Lung (tissue), 12 donors: Measurements from ENCODE around the gene DLG2. TPM values are rescaled to one million over a fixed set of nuclear protein-coding genes. Genes with fewer than 3 reads are reported as not detected.

ENCODE experiments used
- ATAC-seq: fragments of 200-7000 bp; cut with Tn5 transposase; one replicate; pipeline ENCODE4 v1.9.1; 2020; ENCODE audit warnings: moderate number of reproducible peaks; ENCODE audit not compliant: insufficient read depth, low FRiP score
- DNase-seq, 3 donors: peaks; one replicate each; pipeline ENCODE4 v3.0.0-alpha.2; 2013 to 2017
- H3K27ac ChIP-seq, 2 donors: one replicate each; pipeline ENCODE4 v1.5.1; 2013; ENCODE audit warnings: mild to moderate bottlenecking in 2 of 2, moderate library complexity in 2 of 2, control low read depth in 1 of 2, inconsistent platforms in 1 of 2, low read depth in 1 of 2, low read length in 1 of 2
- H3K27me3 ChIP-seq, 3 donors: one replicate each; pipeline ENCODE4 v1.5.1; 2013; ENCODE audit warnings: low read length in 2 of 3; ENCODE audit not compliant: control insufficient read depth in 3 of 3, insufficient read depth in 3 of 3
- H3K36me3 ChIP-seq, 4 donors: one replicate each; pipeline ENCODE4 v1.5.1; 2013; ENCODE audit warnings: low read length in 4 of 4, mild to moderate bottlenecking in 1 of 4, moderate library complexity in 1 of 4; ENCODE audit not compliant: control insufficient read depth in 4 of 4, insufficient read depth in 4 of 4
- H3K4me1 ChIP-seq, 5 donors: one replicate each; pipeline ENCODE4 v1.5.1; 2013; ENCODE audit warnings: low read length in 5 of 5, mild to moderate bottlenecking in 2 of 5, moderate library complexity in 1 of 5; ENCODE audit not compliant: control insufficient read depth in 5 of 5, insufficient read depth in 5 of 5
- H3K4me3 ChIP-seq: one replicate; pipeline ENCODE4 v1.5.1; 2013; ENCODE audit warnings: mild to moderate bottlenecking, control low read depth, moderate library complexity
- H3K9ac ChIP-seq, 2 donors: one replicate each; pipeline ENCODE4 v1.5.1; 2013; ENCODE audit warnings: low read length in 2 of 2, control low read depth in 1 of 2; ENCODE audit not compliant: insufficient read depth in 1 of 2
- H3K9me3 ChIP-seq, 4 donors: one replicate each; pipeline ENCODE4 v1.5.1; 2013; ENCODE audit warnings: low read length in 3 of 4, mild to moderate bottlenecking in 1 of 4, moderate library complexity in 1 of 4; ENCODE audit not compliant: control insufficient read depth in 4 of 4, insufficient read depth in 3 of 4
- WGBS, 2 donors: extraction: QIAGEN DNeasy Blood & Tissue Kit; methylation state at CpG; one replicate each; pipeline ENCODE4 v1.1.7; 2013; 5-methylcytosine and 5-hydroxymethylcytosine counted together
- polyA plus RNA-seq, 2 donors: library from polyadenylated mRNA; stranded (reverse); fragments of 200-250 nt; gene quantifications; one replicate each; pipeline ENCODE4 v1.2.1, GENCODE V29; 2013
- total RNA-seq, 2 donors: library from RNA; depleted of rRNA in 1 of 2; stranded (reverse); fragments of >200 nt in 1 of 2; gene quantifications; one replicate each; pipeline ENCODE4 v1.2.1, GENCODE V29; 2014 to 2021
- TF ChIP-seq, protein P1 (sequence below): IDR thresholded peaks from 2 replicates; pipeline ENCODE4 v1.5.1; 2012; ENCODE audit warnings: mild to moderate bottlenecking; ENCODE audit errors: control extremely low read depth, extremely low read depth
- donor health status: control.
- donor health status: control.
- donor health status: Bipolar disorder and iron deficiency.
- donor health status: healthy.
- donor health status: DM: yes; HTN: yes; CAD: no.

DLG2 gene
- total and polyA plus RNA-seq, 4 donors: 0.32 to 24.1 (median 5.4) TPM

DNA sequence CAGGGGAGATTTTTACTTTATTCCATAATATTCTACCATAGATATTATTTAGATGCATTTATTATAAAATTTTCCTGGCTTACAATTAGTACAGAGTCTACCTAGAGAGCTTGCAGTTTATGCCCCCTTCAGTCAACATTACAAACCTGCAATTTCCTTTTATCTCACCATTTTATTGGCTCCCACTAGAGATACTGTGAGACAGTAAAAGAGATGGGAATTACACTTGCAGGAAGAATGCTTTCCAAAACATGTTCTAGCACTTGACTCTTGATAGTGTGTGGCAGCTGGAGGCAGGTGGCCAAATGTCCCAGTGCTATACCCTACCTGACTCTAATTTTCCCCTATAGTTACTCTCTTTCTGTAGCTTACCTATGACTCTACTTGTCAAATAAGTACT lies 863.2 kb downstream of the DLG2 start:
- no peak for DNase-seq
- Histone ChIP-seq H3K36me3 (no peaks in the 10 kb centered on the region), H3K27me3 (no peaks in the 10 kb centered on the region), H3K27ac (no peak overlapping the region), H3K4me3 (no peak overlapping the region), H3K9me3 (no peaks in the 10 kb centered on the region), H3K4me1 (no peaks in the 10 kb centered on the region), H3K9ac (no peak overlapping the region)
- TF ChIP-seq, protein P1, sequence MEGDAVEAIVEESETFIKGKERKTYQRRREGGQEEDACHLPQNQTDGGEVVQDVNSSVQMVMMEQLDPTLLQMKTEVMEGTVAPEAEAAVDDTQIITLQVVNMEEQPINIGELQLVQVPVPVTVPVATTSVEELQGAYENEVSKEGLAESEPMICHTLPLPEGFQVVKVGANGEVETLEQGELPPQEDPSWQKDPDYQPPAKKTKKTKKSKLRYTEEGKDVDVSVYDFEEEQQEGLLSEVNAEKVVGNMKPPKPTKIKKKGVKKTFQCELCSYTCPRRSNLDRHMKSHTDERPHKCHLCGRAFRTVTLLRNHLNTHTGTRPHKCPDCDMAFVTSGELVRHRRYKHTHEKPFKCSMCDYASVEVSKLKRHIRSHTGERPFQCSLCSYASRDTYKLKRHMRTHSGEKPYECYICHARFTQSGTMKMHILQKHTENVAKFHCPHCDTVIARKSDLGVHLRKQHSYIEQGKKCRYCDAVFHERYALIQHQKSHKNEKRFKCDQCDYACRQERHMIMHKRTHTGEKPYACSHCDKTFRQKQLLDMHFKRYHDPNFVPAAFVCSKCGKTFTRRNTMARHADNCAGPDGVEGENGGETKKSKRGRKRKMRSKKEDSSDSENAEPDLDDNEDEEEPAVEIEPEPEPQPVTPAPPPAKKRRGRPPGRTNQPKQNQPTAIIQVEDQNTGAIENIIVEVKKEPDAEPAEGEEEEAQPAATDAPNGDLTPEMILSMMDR: no peak
- ATAC-seq: no peak

DNA sequence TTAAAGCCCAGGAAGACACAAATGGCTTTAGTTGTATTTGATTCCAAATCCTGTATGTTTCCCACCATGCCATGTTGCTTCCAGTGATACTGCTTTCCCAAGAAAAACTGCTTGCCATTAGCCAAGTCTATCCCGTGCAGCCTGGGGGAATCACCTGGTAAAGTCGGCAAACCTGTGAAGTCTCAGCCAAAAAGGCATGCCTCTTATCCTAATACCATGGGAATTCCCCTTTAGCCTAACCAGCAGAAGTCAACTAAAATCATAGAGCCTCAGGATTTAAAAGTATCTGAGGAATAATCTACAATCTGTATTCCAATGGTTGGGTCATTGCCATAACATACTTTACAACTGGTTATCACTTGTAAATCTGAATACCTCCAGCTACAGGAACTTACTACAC lies 869.4 kb downstream of the DLG2 start:
- H3K27me3 ChIP-seq: no peaks in the 10 kb centered on the region
- no peaks in the 10 kb centered on the region for H3K36me3 ChIP-seq
- no peaks in the 10 kb centered on the region for H3K4me1 ChIP-seq
- TF ChIP-seq, protein P1: no peak
- no peaks in the 10 kb centered on the region for H3K9me3 ChIP-seq
- no peak overlapping the region for H3K4me3 ChIP-seq
- WGBS, 2 donors: 76 to 90% methylated on average over 2 of the region's 2 CpGs
- no peak overlapping the region for H3K27ac ChIP-seq
- DNase-seq: no peak
- H3K9ac ChIP-seq: no peak overlapping the region
- ATAC-seq: no peak

DNA sequence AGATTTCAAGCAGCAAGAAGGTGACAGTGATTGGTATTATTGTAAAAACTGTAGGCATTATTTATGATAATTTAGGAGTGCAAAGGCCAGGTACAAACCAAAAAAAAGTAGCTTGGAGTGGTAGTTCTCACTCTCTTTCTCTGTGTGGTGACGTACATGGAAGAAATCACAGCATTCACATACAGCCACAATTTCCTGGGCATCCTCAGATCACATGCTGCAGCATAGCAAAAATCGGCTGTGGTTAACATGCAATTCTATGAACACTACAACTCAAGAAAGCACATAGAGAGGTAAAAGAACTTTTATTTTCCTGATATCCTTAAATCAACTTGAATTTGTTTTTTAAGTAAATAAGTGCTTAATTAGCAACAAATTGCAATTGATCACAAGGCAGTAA lies 875.8 kb downstream of the DLG2 start:
- H3K9ac ChIP-seq: no peak overlapping the region
- WGBS, 2 donors: 61 to 62% methylated on average over 2 of the region's 2 CpGs

DNA sequence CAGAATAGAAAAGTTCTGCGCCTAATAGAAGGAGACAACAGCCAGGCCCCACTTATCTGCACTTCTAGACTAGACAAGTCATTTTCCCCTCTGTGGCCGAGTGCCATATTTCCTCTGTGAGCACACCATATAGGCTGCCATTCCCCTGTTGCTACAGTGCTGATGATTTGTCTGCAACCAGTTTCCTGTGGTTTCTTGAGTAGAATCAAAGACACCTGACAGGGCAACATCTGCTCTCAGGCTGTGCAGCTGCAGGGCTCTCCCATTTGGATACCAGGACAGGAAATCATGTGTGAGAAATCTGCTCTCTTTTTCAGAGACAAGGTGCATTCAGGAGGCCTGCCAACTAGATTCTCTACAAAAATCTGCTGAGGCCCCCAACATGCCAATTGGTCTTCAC lies 879.3 kb downstream of the DLG2 start:
- DNase-seq (no peak), ATAC-seq (no peak)
- Histone ChIP-seq H3K4me3 (no peak overlapping the region), H3K9me3 (no peaks in the 10 kb centered on the region), H3K9ac (no peak overlapping the region), H3K27me3 (no peaks in the 10 kb centered on the region), H3K36me3 (no peaks in the 10 kb centered on the region), H3K4me1 (no peaks in the 10 kb centered on the region), H3K27ac (no peak overlapping the region)
- 44 to 54% methylated on average over 2 of the region's 2 CpGs for WGBS, 2 donors
- TF ChIP-seq, protein P1: no peak

More for the DNA sequence above, 875.8 kb downstream of the DLG2 start:
- Histone ChIP-seq H3K27ac (no peak overlapping the region), H3K4me3 (no peak overlapping the region), H3K4me1 (no peaks in the 10 kb centered on the region), H3K27me3 (no peaks in the 10 kb centered on the region), H3K36me3 (no peaks in the 10 kb centered on the region), H3K9me3 (no peaks in the 10 kb centered on the region)
- ATAC-seq (no peak), DNase-seq (no peak)
- TF ChIP-seq, protein P1: no peak
